GM21423 (cell line): ENCODE data around the gene TCAF1.
"Not testable (repeated sequence)": the region's sequence is repeated elsewhere in the genome, so short reads cannot be mapped to it uniquely, and the experiment has no call there.

ENCODE experiments used
- ATAC-seq: cut with Tn5 transposase; IDR thresholded peaks from one replicate; pipeline ENCODE4 v1.9.1; 2021; ENCODE audit warnings: mild to moderate bottlenecking, moderate library complexity; ENCODE audit not compliant: unreplicated experiment

The TCAF1 gene

DNA sequence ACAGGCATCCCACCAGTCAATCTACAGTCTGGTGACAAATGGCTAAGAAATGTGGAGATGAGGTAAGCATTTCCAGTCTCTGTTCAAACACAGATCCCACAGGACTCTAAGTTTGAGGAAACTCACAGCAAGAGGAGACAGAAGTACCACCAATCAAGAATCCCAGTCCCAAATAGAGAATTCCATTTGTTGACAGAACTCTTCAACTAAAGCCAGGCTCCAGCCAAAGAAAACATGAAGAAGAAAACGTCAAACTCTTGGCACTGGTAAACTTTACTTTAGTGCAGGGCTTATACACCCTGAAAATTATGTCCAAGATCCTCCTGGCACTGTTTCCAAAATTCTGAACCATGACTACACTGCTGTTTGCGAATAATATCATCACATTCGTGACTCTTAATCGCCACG lies 95.3 kb downstream of the TCAF1 start:
- ATAC-seq, result not testable (repeated sequence)
